HCT116 (cell line): ENCODE data around the gene ERVW-1.

Source experiments
- YY1 ChIP-seq: IDR thresholded peaks from 2 replicates; pipeline ENCODE4 v1.6.1; 2011; ENCODE audit warnings: low read length, low read depth, moderate library complexity, mild to moderate bottlenecking; ENCODE audit not compliant: insufficient replicate concordance; ENCODE audit errors: extremely low read depth
- TF ChIP-seq, protein P1 (sequence below), 3 experiments: fragments of 200-600 bp in 1 of 3; sonication (generic) in 1 of 3; IDR thresholded peaks in 2 of 3; conservative IDR thresholded peaks in 1 of 3; 2 replicates each; pipeline ENCODE4 v1.5.1; 2012 to 2017; ENCODE audit warnings: low read depth in 2 of 3, low read length in 2 of 3, antibody characterized with exemption in 1 of 3, borderline replicate concordance in 1 of 3, control low read depth in 1 of 3, mild to moderate bottlenecking in 1 of 3, mixed read lengths in 1 of 3, mixed run types in 1 of 3, moderate library complexity in 1 of 3; ENCODE audit not compliant: insufficient read depth in 1 of 3
- TF ChIP-seq, protein P2 (sequence below): IDR thresholded peaks from 2 replicates; pipeline ENCODE4 v1.6.1; 2012; ENCODE audit warnings: low read depth

DNA sequence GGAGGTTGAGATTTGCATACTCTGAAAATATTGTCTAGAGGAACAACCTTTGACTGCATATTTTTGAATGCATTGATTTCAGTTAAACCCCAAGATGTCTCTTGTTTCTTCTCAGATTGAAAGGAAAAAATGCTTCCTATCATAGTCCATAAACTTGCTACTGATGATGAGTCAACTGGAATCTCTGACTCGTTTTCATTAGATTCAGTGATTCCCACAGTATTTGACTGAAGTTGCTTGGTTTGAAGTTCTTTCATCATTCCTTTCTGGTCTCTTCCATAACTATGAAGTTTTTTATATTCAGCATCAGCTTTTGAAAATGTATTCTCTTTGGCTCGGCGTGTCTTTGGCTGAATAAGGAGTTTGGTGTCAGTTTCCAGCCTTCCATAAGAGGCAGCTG, 39.9 kb upstream of the ERVW-1 start:
- TF ChIP-seq, protein P1, sequence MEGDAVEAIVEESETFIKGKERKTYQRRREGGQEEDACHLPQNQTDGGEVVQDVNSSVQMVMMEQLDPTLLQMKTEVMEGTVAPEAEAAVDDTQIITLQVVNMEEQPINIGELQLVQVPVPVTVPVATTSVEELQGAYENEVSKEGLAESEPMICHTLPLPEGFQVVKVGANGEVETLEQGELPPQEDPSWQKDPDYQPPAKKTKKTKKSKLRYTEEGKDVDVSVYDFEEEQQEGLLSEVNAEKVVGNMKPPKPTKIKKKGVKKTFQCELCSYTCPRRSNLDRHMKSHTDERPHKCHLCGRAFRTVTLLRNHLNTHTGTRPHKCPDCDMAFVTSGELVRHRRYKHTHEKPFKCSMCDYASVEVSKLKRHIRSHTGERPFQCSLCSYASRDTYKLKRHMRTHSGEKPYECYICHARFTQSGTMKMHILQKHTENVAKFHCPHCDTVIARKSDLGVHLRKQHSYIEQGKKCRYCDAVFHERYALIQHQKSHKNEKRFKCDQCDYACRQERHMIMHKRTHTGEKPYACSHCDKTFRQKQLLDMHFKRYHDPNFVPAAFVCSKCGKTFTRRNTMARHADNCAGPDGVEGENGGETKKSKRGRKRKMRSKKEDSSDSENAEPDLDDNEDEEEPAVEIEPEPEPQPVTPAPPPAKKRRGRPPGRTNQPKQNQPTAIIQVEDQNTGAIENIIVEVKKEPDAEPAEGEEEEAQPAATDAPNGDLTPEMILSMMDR (IDR thresholded peaks at IDR 0.05 in 2 of 3, conservative IDR thresholded peaks at IDR 0.05 in 1 of 3; ENCODE audit: borderline replicate concordance in 1 of 3, insufficient read depth in 1 of 3, low read depth in 2 of 3, low read length in 2 of 3): no peak
- TF ChIP-seq YY1: no peak
- TF ChIP-seq, protein P2, sequence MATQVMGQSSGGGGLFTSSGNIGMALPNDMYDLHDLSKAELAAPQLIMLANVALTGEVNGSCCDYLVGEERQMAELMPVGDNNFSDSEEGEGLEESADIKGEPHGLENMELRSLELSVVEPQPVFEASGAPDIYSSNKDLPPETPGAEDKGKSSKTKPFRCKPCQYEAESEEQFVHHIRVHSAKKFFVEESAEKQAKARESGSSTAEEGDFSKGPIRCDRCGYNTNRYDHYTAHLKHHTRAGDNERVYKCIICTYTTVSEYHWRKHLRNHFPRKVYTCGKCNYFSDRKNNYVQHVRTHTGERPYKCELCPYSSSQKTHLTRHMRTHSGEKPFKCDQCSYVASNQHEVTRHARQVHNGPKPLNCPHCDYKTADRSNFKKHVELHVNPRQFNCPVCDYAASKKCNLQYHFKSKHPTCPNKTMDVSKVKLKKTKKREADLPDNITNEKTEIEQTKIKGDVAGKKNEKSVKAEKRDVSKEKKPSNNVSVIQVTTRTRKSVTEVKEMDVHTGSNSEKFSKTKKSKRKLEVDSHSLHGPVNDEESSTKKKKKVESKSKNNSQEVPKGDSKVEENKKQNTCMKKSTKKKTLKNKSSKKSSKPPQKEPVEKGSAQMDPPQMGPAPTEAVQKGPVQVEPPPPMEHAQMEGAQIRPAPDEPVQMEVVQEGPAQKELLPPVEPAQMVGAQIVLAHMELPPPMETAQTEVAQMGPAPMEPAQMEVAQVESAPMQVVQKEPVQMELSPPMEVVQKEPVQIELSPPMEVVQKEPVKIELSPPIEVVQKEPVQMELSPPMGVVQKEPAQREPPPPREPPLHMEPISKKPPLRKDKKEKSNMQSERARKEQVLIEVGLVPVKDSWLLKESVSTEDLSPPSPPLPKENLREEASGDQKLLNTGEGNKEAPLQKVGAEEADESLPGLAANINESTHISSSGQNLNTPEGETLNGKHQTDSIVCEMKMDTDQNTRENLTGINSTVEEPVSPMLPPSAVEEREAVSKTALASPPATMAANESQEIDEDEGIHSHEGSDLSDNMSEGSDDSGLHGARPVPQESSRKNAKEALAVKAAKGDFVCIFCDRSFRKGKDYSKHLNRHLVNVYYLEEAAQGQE: no peak
